IMR-90 (cell line): ENCODE measurements around the gene LINGO4. TPM values are rescaled to one million over a fixed set of nuclear protein-coding genes. Genes with fewer than 3 reads are reported as not detected.

ENCODE experiments used
- ATAC-seq: fragments of 200-7000 bp; cut with Tn5 transposase; 2 replicates; pipeline ENCODE4 v1.9.1; 2020; ENCODE audit warnings: low read depth, mild to moderate bottlenecking, moderate library complexity
- BruUV-seq: library from RNA; stranded (reverse); fragments of 400-500 nt; replicated peaks from 2 replicates; lab custom pipeline; 2021; lab: Mats Ljungman, UMichigan
- CTCF ChIA-PET: fragments of 300-600 bp; formaldehyde crosslinking; extraction: SDS; loops from one replicate; lab custom pipeline; 2021; ENCODE audit warnings: antibody characterized with exemption; lab: Yijun Ruan, JAX
- POLR2A ChIA-PET: fragments of 300-600 bp; sonication (Branson Sonifier 250); formaldehyde crosslinking; loops from one replicate; lab custom pipeline; 2022; ENCODE audit warnings: antibody characterized with exemption; ENCODE audit not compliant: unreplicated experiment; lab: Charles Lee
- DNase-seq: peaks from one replicate; pipeline ENCODE4 v3.0.0; 2013
- H2AFZ ChIP-seq: replicated peaks from 2 replicates; pipeline ENCODE3; 2013; ENCODE audit warnings: low read length, mild to moderate bottlenecking; ENCODE audit not compliant: poor library complexity
- H2AK5ac ChIP-seq: 2 replicates; pipeline ENCODE4 v1.6.1; 2013; ENCODE audit warnings: low read depth, low read length, inconsistent platforms
- H2AK9ac ChIP-seq: replicated peaks from 2 replicates; pipeline ENCODE3; 2013; ENCODE audit warnings: mild to moderate bottlenecking, low read depth, low read length, moderate library complexity; ENCODE audit not compliant: poor library complexity
- H2BK120ac ChIP-seq: 2 replicates; pipeline ENCODE4 v1.6.1; 2013; ENCODE audit warnings: low read depth, low read length, inconsistent platforms
- H2BK15ac ChIP-seq: 3 replicates; pipeline ENCODE4 v1.6.1; 2013; ENCODE audit warnings: low read depth, low read length, inconsistent platforms
- H2BK20ac ChIP-seq: 2 replicates; pipeline ENCODE4 v1.6.1; 2013; ENCODE audit warnings: low read depth, mild to moderate bottlenecking, inconsistent platforms, low read length, moderate library complexity
- H2BK5ac ChIP-seq: 2 replicates; pipeline ENCODE4 v1.6.1; 2013; ENCODE audit warnings: mild to moderate bottlenecking, low read depth, low read length, inconsistent platforms; ENCODE audit not compliant: poor library complexity, severe bottlenecking
- H3K14ac ChIP-seq: replicated peaks from 2 replicates; pipeline ENCODE4 v1.6.1; 2013; ENCODE audit warnings: low read depth, low read length, inconsistent platforms
- H3K18ac ChIP-seq: 2 replicates; pipeline ENCODE4 v1.6.1; 2013; ENCODE audit warnings: low read depth, low read length, control low read depth
- H3K23ac ChIP-seq: 2 replicates; pipeline ENCODE4 v1.6.1; 2013; ENCODE audit warnings: low read depth, low read length, inconsistent platforms
- H3K27ac ChIP-seq: 2 replicates; pipeline ENCODE4 v1.5.1; 2013; ENCODE audit warnings: mild to moderate bottlenecking, control low read depth, low read length; ENCODE audit not compliant: insufficient read depth
- H3K27me3 ChIP-seq: 2 replicates; pipeline ENCODE4 v1.6.1; 2013; ENCODE audit warnings: low read length; ENCODE audit not compliant: control insufficient read depth, insufficient read depth
- H3K36me3 ChIP-seq: 2 replicates; pipeline ENCODE4 v1.6.1; 2013; ENCODE audit warnings: low read length, mixed read lengths; ENCODE audit not compliant: control insufficient read depth, insufficient read depth
- H3K4ac ChIP-seq: 2 replicates; pipeline ENCODE4 v1.6.1; 2013; ENCODE audit warnings: low read depth, low read length, inconsistent platforms
- H3K4me1 ChIP-seq: 2 replicates; pipeline ENCODE4 v1.6.1; 2013; ENCODE audit warnings: low read length, mixed read lengths; ENCODE audit not compliant: control insufficient read depth, insufficient read depth
- H3K4me2 ChIP-seq: 2 replicates; pipeline ENCODE4 v1.6.1; 2013; ENCODE audit warnings: low read depth, mild to moderate bottlenecking, control low read depth, low read length, moderate library complexity
- H3K4me3 ChIP-seq: 2 replicates; pipeline ENCODE4 v1.5.1; 2013; ENCODE audit warnings: low read depth, mild to moderate bottlenecking, control low read depth, low read length, moderate library complexity; ENCODE audit not compliant: insufficient read depth
- H3K56ac ChIP-seq: 2 replicates; pipeline ENCODE4 v1.6.1; 2013; ENCODE audit warnings: low read length, inconsistent platforms; ENCODE audit not compliant: insufficient read depth; ENCODE audit errors: extremely low read depth
- H3K79me1 ChIP-seq, 2 experiments: 2 replicates each; pipeline ENCODE4 v1.6.1; 2013; ENCODE audit warnings: low read length in 2 of 2, inconsistent platforms in 1 of 2, low read depth in 1 of 2
- H3K9ac ChIP-seq: 2 replicates; pipeline ENCODE4 v1.6.1; 2013; ENCODE audit warnings: low read depth, low read length, control low read depth
- H3K9me1 ChIP-seq: 2 replicates; pipeline ENCODE4 v1.6.1; 2013; ENCODE audit warnings: low read length, inconsistent platforms; ENCODE audit not compliant: insufficient read depth
- H3K9me3 ChIP-seq: 2 replicates; pipeline ENCODE4 v1.6.1; 2013; ENCODE audit warnings: low read length; ENCODE audit not compliant: control insufficient read depth, insufficient read depth
- H4K20me1 ChIP-seq: 2 replicates; pipeline ENCODE4 v1.6.1; 2013; ENCODE audit warnings: low read length, inconsistent platforms; ENCODE audit not compliant: insufficient read depth
- H4K5ac ChIP-seq: 2 replicates; pipeline ENCODE4 v1.6.1; 2013; ENCODE audit warnings: mild to moderate bottlenecking, low read depth, low read length, control low read depth
- H4K8ac ChIP-seq, 2 experiments: 2 replicates each; pipeline ENCODE4 v1.6.1; 2013; ENCODE audit warnings: low read depth in 2 of 2, low read length in 2 of 2, control low read depth in 1 of 2, inconsistent platforms in 1 of 2
- H4K91ac ChIP-seq: 2 replicates; pipeline ENCODE4 v1.6.1; 2013; ENCODE audit warnings: low read depth, low read length, inconsistent platforms; ENCODE audit not compliant: insufficient read depth
- BHLHE40 ChIP-seq: fragments of 150-350 bp; IDR thresholded peaks from 2 replicates; pipeline ENCODE4 v1.6.1; 2016; ENCODE audit warnings: mild to moderate bottlenecking, low read depth, low read length
- CEBPB ChIP-seq: IDR thresholded peaks from 2 replicates; pipeline ENCODE4 v1.6.1; 2012; ENCODE audit warnings: low read depth, low read length, improper control_type of control experiment
- CHD1 ChIP-seq: IDR thresholded peaks from 2 replicates; pipeline ENCODE4 v1.6.1; 2012; ENCODE audit warnings: low read depth, low read length, improper control_type of control experiment
- ELK1 ChIP-seq: fragments of 150-350 bp; IDR thresholded peaks from 2 replicates; pipeline ENCODE4 v1.6.1; 2016; ENCODE audit warnings: low read depth, mild to moderate bottlenecking, low read length, moderate library complexity, borderline replicate concordance
- FOS ChIP-seq: fragments of 150-350 bp; IDR thresholded peaks from 2 replicates; pipeline ENCODE4 v1.6.1; 2016; ENCODE audit warnings: low read depth, low read length
- MAFK ChIP-seq: IDR thresholded peaks from 2 replicates; pipeline ENCODE4 v1.6.1; 2012; ENCODE audit warnings: low read depth, low read length, improper control_type of control experiment
- MAZ ChIP-seq: IDR thresholded peaks from 2 replicates; pipeline ENCODE4 v1.6.1; 2012; ENCODE audit warnings: low read depth, mild to moderate bottlenecking, low read length, improper control_type of control experiment, moderate library complexity, borderline replicate concordance
- MXI1 ChIP-seq: IDR thresholded peaks from 2 replicates; pipeline ENCODE4 v1.6.1; 2012; ENCODE audit warnings: low read depth, mild to moderate bottlenecking, low read length, moderate library complexity, borderline replicate concordance
- NFE2L2 ChIP-seq: fragments of 150-350 bp; IDR thresholded peaks from 2 replicates; pipeline ENCODE4 v1.6.1; 2016; ENCODE audit warnings: low read depth, mild to moderate bottlenecking, low read length
- POLR2A ChIP-seq: IDR thresholded peaks from 2 replicates; pipeline ENCODE4 v1.6.1; 2012; ENCODE audit warnings: mild to moderate bottlenecking, low read depth, low read length
- RAD21 ChIP-seq: IDR thresholded peaks from 2 replicates; pipeline ENCODE4 v1.6.1; 2012; ENCODE audit warnings: low read length, improper control_type of control experiment
- RCOR1 ChIP-seq: IDR thresholded peaks from 2 replicates; pipeline ENCODE4 v1.6.1; 2012; ENCODE audit warnings: mild to moderate bottlenecking, low read length, improper control_type of control experiment; ENCODE audit not compliant: insufficient replicate concordance
- RFX5 ChIP-seq: IDR thresholded peaks from 2 replicates; pipeline ENCODE4 v1.8.0; 2012; ENCODE audit warnings: low read depth, mild to moderate bottlenecking, low read length, moderate library complexity
- SMC3 ChIP-seq: fragments of 150-350 bp; IDR thresholded peaks from 2 replicates; pipeline ENCODE4 v1.6.1; 2016; ENCODE audit warnings: low read depth, mild to moderate bottlenecking, antibody characterized with exemption, low read length, moderate library complexity
- USF2 ChIP-seq: fragments of 150-350 bp; IDR thresholded peaks from 2 replicates; pipeline ENCODE4 v1.6.1; 2017; ENCODE audit warnings: mild to moderate bottlenecking, antibody characterized with exemption, low read length, low read depth
- dilution Hi-C: fragments of 300-500 bp; cut with HindIII; formaldehyde crosslinking; loops from one replicate; pipeline ENCODE4 v1.14.3; 2018; ENCODE audit warnings: low sequenced_read_pairs; ENCODE audit not compliant: unreplicated experiment
- in situ Hi-C: fragments of 300-500 bp; cut with MboI; formaldehyde crosslinking; loops from 3 replicates; pipeline ENCODE4 v1.14.3; 2019; ENCODE audit warnings: low sequenced_read_pairs, inconsistent platforms, mixed read lengths
- intact Hi-C: fragments of 100-400 bp; cut with micrococcal nuclease; formaldehyde crosslinking; loops from 2 replicates; pipeline ENCODE4 v1.10.0; 2022
- polyA plus RNA-seq, 3 experiments: library from polyadenylated mRNA; depleted of rRNA; stranded (reverse); fragments of >200 nt; gene quantifications; 2 replicates each; pipeline ENCODE4 v1.2.3, GENCODE V29; 2012; ENCODE audit warnings: low replicate concordance in 1 of 3
- total RNA-seq: library from RNA; depleted of rRNA; stranded (reverse); fragments of >200 nt; gene quantifications from 2 replicates; pipeline ENCODE4 v1.2.3, GENCODE V29; 2012
- TF ChIP-seq, protein P1 (sequence below): conservative IDR thresholded peaks from 2 replicates; pipeline ENCODE4 v1.5.1; 2012; ENCODE audit warnings: mild to moderate bottlenecking, low read depth, low read length, improper control_type of control experiment

The LINGO4 gene
- total and polyA plus RNA-seq, 2 of the 4 experiments (the other 2 are of a cell fraction) = not detected

- no peak overlapping the region for H3K14ac ChIP-seq
- no peak overlapping the region for H3K56ac ChIP-seq
- no peaks in the 10 kb centered on the region for H3K4me1 ChIP-seq
- POLR2A ChIA-PET = no interaction called here
- no peak for DNase-seq
- peaks cover 87% of the 10 kb centered on the region for H3K27me3 ChIP-seq
- no peaks in the 10 kb centered on the region for H3K9me3 ChIP-seq
- no peaks in the 10 kb centered on the region for H3K9me1 ChIP-seq
- no peaks in the 10 kb centered on the region for H3K79me1 ChIP-seq
- no peak overlapping the region for H4K8ac ChIP-seq
- no peak overlapping the region for H2BK15ac ChIP-seq
- no peak overlapping the region for H3K27ac ChIP-seq
- H3K4me3 ChIP-seq = no peak overlapping the region
- no peak overlapping the region for H2AK5ac ChIP-seq
- H3K9ac ChIP-seq = no peak overlapping the region
- H3K23ac ChIP-seq = no peak overlapping the region
- CTCF ChIA-PET = no interaction called here
- H4K5ac ChIP-seq = no peak overlapping the region
- H3K4ac ChIP-seq = no peak overlapping the region
- TF ChIP-seq RCOR1 = no peak
- TF ChIP-seq BHLHE40 = no peak
- TF ChIP-seq RFX5 = no peak
- TF ChIP-seq MXI1 = no peak
- no peak for TF ChIP-seq CHD1
- TF ChIP-seq MAFK = no peak
- TF ChIP-seq, protein P1, sequence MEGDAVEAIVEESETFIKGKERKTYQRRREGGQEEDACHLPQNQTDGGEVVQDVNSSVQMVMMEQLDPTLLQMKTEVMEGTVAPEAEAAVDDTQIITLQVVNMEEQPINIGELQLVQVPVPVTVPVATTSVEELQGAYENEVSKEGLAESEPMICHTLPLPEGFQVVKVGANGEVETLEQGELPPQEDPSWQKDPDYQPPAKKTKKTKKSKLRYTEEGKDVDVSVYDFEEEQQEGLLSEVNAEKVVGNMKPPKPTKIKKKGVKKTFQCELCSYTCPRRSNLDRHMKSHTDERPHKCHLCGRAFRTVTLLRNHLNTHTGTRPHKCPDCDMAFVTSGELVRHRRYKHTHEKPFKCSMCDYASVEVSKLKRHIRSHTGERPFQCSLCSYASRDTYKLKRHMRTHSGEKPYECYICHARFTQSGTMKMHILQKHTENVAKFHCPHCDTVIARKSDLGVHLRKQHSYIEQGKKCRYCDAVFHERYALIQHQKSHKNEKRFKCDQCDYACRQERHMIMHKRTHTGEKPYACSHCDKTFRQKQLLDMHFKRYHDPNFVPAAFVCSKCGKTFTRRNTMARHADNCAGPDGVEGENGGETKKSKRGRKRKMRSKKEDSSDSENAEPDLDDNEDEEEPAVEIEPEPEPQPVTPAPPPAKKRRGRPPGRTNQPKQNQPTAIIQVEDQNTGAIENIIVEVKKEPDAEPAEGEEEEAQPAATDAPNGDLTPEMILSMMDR = no peak
- no peak for TF ChIP-seq SMC3
- no peak for TF ChIP-seq RAD21
- TF ChIP-seq ELK1 = no peak
- TF ChIP-seq CEBPB = no peak
- TF ChIP-seq USF2 = no peak
- no peak for TF ChIP-seq NFE2L2
- no peak for TF ChIP-seq MAZ
- no peak for TF ChIP-seq FOS
- no peak for TF ChIP-seq POLR2A
- no peak overlapping the region for H2BK5ac ChIP-seq
- H3K18ac ChIP-seq = no peak overlapping the region
- intact Hi-C loops = no loop called here
- no peaks in the 10 kb centered on the region for H4K20me1 ChIP-seq
- no TSS peak for BruUV-seq
- H2AK9ac ChIP-seq = no peak overlapping the region
- in situ Hi-C loops = no loop called here
- H3K36me3 ChIP-seq = no peaks in the 10 kb centered on the region
- no peak overlapping the region for H2AFZ ChIP-seq
- dilution Hi-C loops = no loop called here
- H2BK20ac ChIP-seq = no peak overlapping the region
- H4K91ac ChIP-seq = no peak overlapping the region
- H3K4me2 ChIP-seq = no peak overlapping the region
- ATAC-seq = no peak
- H2BK120ac ChIP-seq = no peak overlapping the region
Observed at GRCh38 chr1:151803164-151803563, 2.1 kb downstream of the LINGO4 start.
